Keratinocyte (primary cell): ENCODE data around the gene MRPL27. TPM values are rescaled to one million over a fixed set of nuclear protein-coding genes. Genes with fewer than 3 reads are reported as not detected.

ENCODE experiments used
- DNase-seq: peaks from one replicate; pipeline ENCODE4 v3.0.0-alpha.2; 2011; ENCODE audit warnings: low read depth, missing footprints, low spot score
- FAIRE-seq: peaks from 2 replicates; lab custom pipeline; 2011; peaks lifted over from hg19 to GRCh38; lab: Jason Lieb, UNC
- H2AFZ ChIP-seq: 2 replicates; pipeline ENCODE4 v1.6.0; 2012; ENCODE audit warnings: low read length, control low read depth, inconsistent platforms; ENCODE audit not compliant: control insufficient read depth
- H3K27ac ChIP-seq: 2 replicates; pipeline ENCODE4 v1.5.1; 2011; ENCODE audit warnings: low read length; ENCODE audit not compliant: control insufficient read depth, insufficient read depth
- H3K27me3 ChIP-seq: 3 replicates; pipeline ENCODE4 v1.6.0; 2011; ENCODE audit warnings: low read length; ENCODE audit not compliant: control insufficient read depth, insufficient read depth; ENCODE audit errors: extremely low read depth
- H3K36me3 ChIP-seq, 2 experiments: 2 replicates in 1 of 2; 3 replicates in 1 of 2; pipeline ENCODE4 v1.5.1; 2011; ENCODE audit warnings: low read length in 2 of 2, mild to moderate bottlenecking in 1 of 2; ENCODE audit not compliant: control insufficient read depth in 2 of 2, insufficient read depth in 2 of 2; ENCODE audit errors: extremely low read depth in 1 of 2
- H3K4me1 ChIP-seq: 3 replicates; pipeline ENCODE4 v1.5.1; 2011; ENCODE audit warnings: low read length; ENCODE audit not compliant: control insufficient read depth, insufficient read depth; ENCODE audit errors: extremely low read depth
- H3K4me2 ChIP-seq: 3 replicates; pipeline ENCODE4 v1.6.0; 2011; ENCODE audit warnings: low read depth, low read length; ENCODE audit not compliant: control insufficient read depth, insufficient read depth; ENCODE audit errors: extremely low read depth
- H3K4me3 ChIP-seq, 3 experiments: fragments of 200-600 bp in 1 of 3; sonication (generic) in 1 of 3; 2 replicates in 2 of 3; 3 replicates in 1 of 3; pipeline ENCODE4 v1.5.1; 2011 to 2016; ENCODE audit warnings: low read length in 3 of 3, mild to moderate bottlenecking in 3 of 3, control low read depth in 2 of 3, inconsistent platforms in 1 of 3, low read depth in 1 of 3, mixed read lengths in 1 of 3, mixed run types in 1 of 3, moderate library complexity in 1 of 3; ENCODE audit not compliant: control insufficient read depth in 2 of 3, insufficient read depth in 2 of 3; ENCODE audit errors: extremely low read depth in 1 of 3
- H3K79me2 ChIP-seq: 2 replicates; pipeline ENCODE4 v1.6.0; 2012; ENCODE audit warnings: low read length; ENCODE audit not compliant: control insufficient read depth, insufficient read depth
- H3K9ac ChIP-seq: 3 replicates; pipeline ENCODE4 v1.6.0; 2011; ENCODE audit warnings: low read length; ENCODE audit not compliant: control insufficient read depth, insufficient read depth; ENCODE audit errors: extremely low read depth
- H3K9me1 ChIP-seq: 3 replicates; pipeline ENCODE4 v1.6.0; 2011; ENCODE audit warnings: low read length; ENCODE audit not compliant: control insufficient read depth, insufficient read depth; ENCODE audit errors: extremely low read depth
- H3K9me3 ChIP-seq: 2 replicates; pipeline ENCODE4 v1.5.1; 2012; ENCODE audit warnings: low read depth, low read length; ENCODE audit not compliant: control insufficient read depth
- H4K20me1 ChIP-seq: 3 replicates; pipeline ENCODE4 v1.6.0; 2011; ENCODE audit warnings: low read length; ENCODE audit not compliant: control insufficient read depth, insufficient read depth; ENCODE audit errors: extremely low read depth
- CTCF ChIP-seq, 3 experiments: IDR thresholded peaks in 1 of 3; conservative IDR thresholded peaks in 1 of 3; optimal IDR thresholded peaks in 1 of 3; 2 replicates in 2 of 3; 3 replicates in 1 of 3; pipeline versions ENCODE3 to v1.5.1; 2011; ENCODE audit warnings: low read length in 3 of 3, mild to moderate bottlenecking in 3 of 3, moderate library complexity in 2 of 3, control low read depth in 1 of 3, inconsistent platforms in 1 of 3; ENCODE audit not compliant: insufficient read depth in 2 of 3; ENCODE audit errors: extremely low read depth in 1 of 3
- EZH2 ChIP-seq: IDR thresholded peaks from one replicate; pipeline ENCODE4 v1.6.1; 2012; ENCODE audit warnings: inconsistent platforms, mild to moderate bottlenecking, low read length, moderate library complexity
- dilution Hi-C: fragments of 300-500 bp; cut with MboI; formaldehyde crosslinking; loops from one replicate; pipeline ENCODE4 v1.7.0; 2020; ENCODE audit warnings: low sequenced_read_pairs; ENCODE audit not compliant: extremely low pct_ligation_motif_present
- polyA plus RNA-seq, 5 experiments: library from polyadenylated mRNA; depleted of rRNA in 3 of 5; stranded (reverse) in 3 of 5; stranded (forward) in 1 of 5; unstranded in 1 of 5; fragments of >200 nt; gene quantifications; 1 replicate in 1 of 5; 2 replicates in 3 of 5; 3 replicates in 1 of 5; pipeline versions ENCODE4 v1.2.1 to v1.2.3, GENCODE V29; 2011 to 2012; ENCODE audit warnings: missing spikeins in 2 of 5, low read depth in 1 of 5, low replicate concordance in 1 of 5

The MRPL27 gene
- polyA plus RNA-seq, 1 donor (not counting 4 experiments of a cell fraction or from before 2014, with no cell fraction given), result 123 TPM

GRCh38 chr17:50347117-50347893 lies 25.7 kb downstream of the MRPL27 start:
- Histone ChIP-seq H3K4me2 (peak overlapping the region; percentile 99), H3K27me3 (no peaks in the 10 kb centered on the region), H3K27ac (peak overlapping the region; percentile 58), H4K20me1 (no peaks in the 10 kb centered on the region), H3K9me3 (no peaks in the 10 kb centered on the region), H3K9ac (peak overlapping the region; percentile 84), H3K9me1 (peaks cover 2% of the 10 kb centered on the region), H2AFZ (no peak overlapping the region), H3K4me3 (peak overlapping the region; percentile 83 to 90 (median 90)), H3K79me2 (peaks cover 35% of the 10 kb centered on the region), H3K4me1 (peaks cover 31% of the 10 kb centered on the region), H3K36me3 (peaks cover 2 to 3% of the 10 kb centered on the region in 2 experiments)
- TF ChIP-seq CTCF (optimal IDR thresholded peaks at IDR 0.05 in 1 of 3, IDR thresholded peaks at IDR 0.05 in 1 of 3, conservative IDR thresholded peaks at IDR 0.05 in 1 of 3; ENCODE audit: extremely low read depth in 1 of 3, insufficient read depth in 2 of 3, low read length in 3 of 3), result no peak
- no peak for TF ChIP-seq EZH2
- FAIRE-seq (no peak), DNase-seq (no peak)
- dilution Hi-C loops, result no loop called here

GRCh38 chr17:50346313-50347116 lies 26.5 kb downstream of the MRPL27 start:
- no peak for DNase-seq
- H3K4me1 ChIP-seq, result peaks cover 31% of the 10 kb centered on the region
- peaks cover 0 to 2% of the 10 kb centered on the region in 2 experiments for H3K36me3 ChIP-seq
- no peaks in the 10 kb centered on the region for H3K9me3 ChIP-seq
- peaks cover 35% of the 10 kb centered on the region for H3K79me2 ChIP-seq
- peak overlapping the region; percentile 84 for H3K9ac ChIP-seq
- no peak for FAIRE-seq
- dilution Hi-C loops, result no loop called here
- TF ChIP-seq CTCF (optimal IDR thresholded peaks at IDR 0.05 in 1 of 3, IDR thresholded peaks at IDR 0.05 in 1 of 3, conservative IDR thresholded peaks at IDR 0.05 in 1 of 3; ENCODE audit: extremely low read depth in 1 of 3, insufficient read depth in 2 of 3, low read length in 3 of 3) (no peak), EZH2 (no peak)
- no peaks in the 10 kb centered on the region for H4K20me1 ChIP-seq
- peaks cover 2% of the 10 kb centered on the region for H3K9me1 ChIP-seq
- H3K4me3 ChIP-seq, result peak overlapping the region; percentile 83 to 90 (median 90)
- peak overlapping the region; percentile 58 for H3K27ac ChIP-seq
- peak overlapping the region; percentile 99 for H3K4me2 ChIP-seq
- no peaks in the 10 kb centered on the region for H3K27me3 ChIP-seq
- peak overlapping the region; percentile 66 for H2AFZ ChIP-seq
